ENCODE results near the gene ZNF654. TPM values are rescaled to one million over a fixed set of nuclear protein-coding genes. Genes with fewer than 3 reads are reported as not detected.
"Not testable (repeated sequence)": the region's sequence is repeated elsewhere in the genome, so short reads cannot be mapped to it uniquely, and the experiment has no call there.

The ZNF654 gene
- polyA plus RNA-seq, 3 donors from 2014 or later: 7.0 to 13.6 (median 7.5) TPM

GRCh38 chr3:88166419-88166971 lies 107.4 kb downstream of the ZNF654 start:
- H3K27ac Mint-ChIP-seq: no peak overlapping the region

GRCh38 chr3:88167173-88167572 lies 108.1 kb downstream of the ZNF654 start:
- Mint-ChIP-seq H3K4me1 (peaks cover 0 to 33% of the 10 kb centered on the region in 2 donors), H3K36me3 (peaks cover 2 to 18% (median 11%) of the 10 kb centered on the region in 3 donors), H3K27me3 (ENCODE audit: low read depth in 3 of 3) (no peaks in the 10 kb centered on the region), H3K9me3 (no peaks in the 10 kb centered on the region), H3K27ac (no peak overlapping the region), H3K4me3 (no peak overlapping the region)
- no peak for DNase-seq

More at GRCh38 chr3:88166419-88166971, 107.4 kb downstream of the ZNF654 start:
- Mint-ChIP-seq H3K9me3 (no peaks in the 10 kb centered on the region), H3K27me3 (ENCODE audit: low read depth in 3 of 3) (no peaks in the 10 kb centered on the region), H3K4me3 (no peak overlapping the region), H3K36me3 (peaks cover 3 to 18% (median 16%) of the 10 kb centered on the region in 3 donors), H3K4me1 (peaks cover 0 to 37% of the 10 kb centered on the region in 2 donors)
- DNase-seq: no peak

GRCh38 chr3:88167704-88168103 lies 108.6 kb downstream of the ZNF654 start:
- Mint-ChIP-seq H3K4me1 (peaks cover 0 to 28% of the 10 kb centered on the region in 2 donors), H3K4me3 (no peak overlapping the region), H3K27ac (no peak overlapping the region), H3K27me3 (ENCODE audit: low read depth in 3 of 3) (no peaks in the 10 kb centered on the region), H3K9me3 (no peaks in the 10 kb centered on the region), H3K36me3 (peaks cover 0 to 22% (median 8%) of the 10 kb centered on the region in 3 donors)
- no peak for DNase-seq

DNA sequence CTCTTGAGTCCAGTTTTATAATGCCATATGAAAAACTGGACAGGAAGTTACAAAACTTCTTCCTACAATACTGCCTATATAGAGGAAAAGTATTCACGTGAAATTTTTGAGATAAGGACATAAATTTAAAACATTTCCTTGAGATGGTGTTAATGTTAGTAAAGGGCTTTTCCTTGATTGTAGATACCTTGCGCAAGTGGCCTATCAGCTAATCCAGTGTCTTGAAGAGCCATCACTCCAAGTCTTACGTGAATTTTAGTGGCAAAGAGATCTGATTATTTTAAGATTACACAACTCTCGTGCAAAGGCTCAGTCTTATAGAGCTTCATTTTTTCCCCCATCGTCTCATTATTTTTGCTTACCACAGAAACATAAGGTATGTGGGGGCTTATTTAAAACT lies 109.1 kb downstream of the ZNF654 start:
- Mint-ChIP-seq H3K27ac (no peak overlapping the region), H3K27me3 (ENCODE audit: low read depth in 3 of 3) (no peaks in the 10 kb centered on the region), H3K36me3 (peaks cover 0 to 27% (median 5%) of the 10 kb centered on the region in 3 donors), H3K4me3 (no peak overlapping the region), H3K4me1 (peaks cover 0 to 24% of the 10 kb centered on the region in 2 donors), H3K9me3 (no peaks in the 10 kb centered on the region)
- DNase-seq: no peak

GRCh38 chr3:88180398-88180999 lies 121.4 kb downstream of the ZNF654 start:
- H3K4me3 Mint-ChIP-seq: no peak overlapping the region
- H3K4me1 Mint-ChIP-seq: peaks cover 2 to 6% of the 10 kb centered on the region in 2 donors
- H3K36me3 Mint-ChIP-seq: peaks cover 0 to 6% (median 2%) of the 10 kb centered on the region in 3 donors
- peaks cover 0 to 6% (median 0%) of the 10 kb centered on the region in 3 donors for H3K27me3 Mint-ChIP-seq (ENCODE audit: low read depth in 3 of 3)
- peak; percentile 15 to 36 (median 23) for DNase-seq
- no peak overlapping the region for H3K27ac Mint-ChIP-seq
- peaks cover 0 to 7% (median 3%) of the 10 kb centered on the region in 6 donors for H3K9me3 Mint-ChIP-seq

DNA sequence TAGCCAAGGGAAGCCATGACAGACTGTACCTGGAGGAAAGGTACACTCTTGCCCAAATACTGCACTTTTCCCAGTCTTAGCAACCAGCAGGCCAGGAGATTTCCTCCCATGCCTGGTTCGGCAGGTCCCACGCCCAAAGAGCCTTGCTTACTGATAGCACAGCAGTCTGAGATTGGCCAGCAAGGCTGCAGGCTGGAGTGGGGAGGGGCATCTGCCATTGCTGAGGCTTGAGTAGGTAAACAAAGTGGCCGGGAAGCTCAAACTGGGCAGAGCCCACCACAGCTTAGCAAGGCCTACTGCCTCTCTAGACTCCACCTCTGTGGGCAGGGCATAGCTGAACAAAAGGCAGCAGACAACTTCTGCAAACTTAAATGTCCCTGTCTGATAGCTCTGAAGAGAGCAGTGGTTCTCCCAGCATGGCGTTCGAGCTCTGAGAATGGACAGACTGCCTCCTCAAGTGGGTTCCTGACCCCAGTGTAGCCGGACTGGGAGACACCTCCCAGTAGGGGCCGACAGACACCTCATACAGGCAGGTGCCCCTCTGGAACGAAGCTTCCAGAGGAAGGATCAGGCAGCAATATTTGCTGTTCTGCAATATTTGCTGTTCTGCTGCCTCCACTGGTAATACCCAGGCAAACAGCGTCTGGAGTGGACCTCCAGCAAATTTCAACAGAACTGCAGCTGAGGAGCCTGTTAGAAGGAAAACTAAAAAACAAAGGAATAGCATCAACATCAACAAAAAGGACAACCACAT lies 123.3 kb downstream of the ZNF654 start:
- not testable (repeated sequence) for H3K4me1 Mint-ChIP-seq; H3K36me3 Mint-ChIP-seq; H3K4me3 Mint-ChIP-seq; H3K9me3 Mint-ChIP-seq; DNase-seq; H3K27me3 Mint-ChIP-seq (ENCODE audit: low read depth in 3 of 3); H3K27ac Mint-ChIP-seq

GRCh38 chr3:88188436-88188835 lies 129.4 kb downstream of the ZNF654 start:
- Mint-ChIP-seq H3K4me1 (no peaks in the 10 kb centered on the region), H3K36me3 (no peaks in the 10 kb centered on the region), H3K27me3 (ENCODE audit: low read depth in 3 of 3) (peaks cover 3 to 10% (median 9%) of the 10 kb centered on the region in 3 donors), H3K9me3 (peaks cover 0 to 8% (median 5%) of the 10 kb centered on the region in 6 donors), H3K4me3 (no peak overlapping the region), H3K27ac (no peak overlapping the region)
- no peak for DNase-seq

DNA sequence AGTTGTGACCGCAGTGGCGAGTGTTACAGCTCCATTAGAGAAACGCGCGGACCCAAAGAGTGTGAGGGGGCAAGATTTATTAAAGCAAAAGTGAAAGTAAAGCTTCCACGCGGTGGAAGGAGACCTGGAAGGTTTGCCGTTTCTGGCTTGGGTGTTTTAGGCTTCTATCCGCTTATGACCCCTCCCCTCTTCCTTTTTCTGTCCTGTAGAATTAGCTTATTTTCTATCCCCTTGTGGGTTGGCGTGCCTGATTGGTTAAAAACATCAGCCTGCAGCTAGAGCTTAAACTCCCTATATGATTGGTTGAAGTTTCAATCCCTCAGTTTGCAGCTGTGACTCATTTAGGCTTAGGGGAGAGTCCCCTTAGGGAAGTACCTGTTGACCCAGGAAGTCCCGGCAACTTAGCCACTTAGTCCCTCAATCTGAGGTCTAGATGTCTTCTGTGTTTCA lies 130.3 kb downstream of the ZNF654 start:
- no peak for DNase-seq
- Mint-ChIP-seq H3K4me1 (no peaks in the 10 kb centered on the region), H3K36me3 (no peaks in the 10 kb centered on the region), H3K9me3 (peaks cover 0 to 8% (median 5%) of the 10 kb centered on the region in 6 donors), H3K27me3 (ENCODE audit: low read depth in 3 of 3) (peaks cover 3 to 9% (median 9%) of the 10 kb centered on the region in 3 donors), H3K4me3 (peak overlapping the region in 1 of 5 donors; percentile 33), H3K27ac (no peak overlapping the region)

GRCh38 chr3:88191872-88192409 lies 132.9 kb downstream of the ZNF654 start:
- no peak overlapping the region for H3K4me3 Mint-ChIP-seq
- H3K4me1 Mint-ChIP-seq: no peaks in the 10 kb centered on the region
- peaks cover 0 to 4% (median 0%) of the 10 kb centered on the region in 6 donors for H3K9me3 Mint-ChIP-seq
- H3K27me3 Mint-ChIP-seq (ENCODE audit: low read depth in 3 of 3): peaks cover under 1 to 6% (median 4%) of the 10 kb centered on the region in 3 donors
- no peaks in the 10 kb centered on the region for H3K36me3 Mint-ChIP-seq
- H3K27ac Mint-ChIP-seq: no peak overlapping the region
- no peak for DNase-seq

GRCh38 chr3:88192631-88193030 lies 133.6 kb downstream of the ZNF654 start:
- DNase-seq: no peak
- no peak overlapping the region for H3K27ac Mint-ChIP-seq
- H3K4me1 Mint-ChIP-seq: no peaks in the 10 kb centered on the region
- no peak overlapping the region for H3K4me3 Mint-ChIP-seq
- H3K27me3 Mint-ChIP-seq (ENCODE audit: low read depth in 3 of 3): peaks cover 2 to 3% (median 2%) of the 10 kb centered on the region in 3 donors
- H3K36me3 Mint-ChIP-seq: no peaks in the 10 kb centered on the region
- peaks cover 0 to 4% (median 0%) of the 10 kb centered on the region in 6 donors for H3K9me3 Mint-ChIP-seq

Other genes starting within 250 kb of the ZNF654 start
- gene CGGBP1, start 250 bp upstream of the ZNF654 start, polyA plus RNA-seq: 100 to 1,000 TPM in 1 of 3 donors, 10 to 100 TPM in 2; 77.5 to 105 (median 81.8) TPM
- 10 to 100 TPM; 29.6 to 36.8 (median 30.2) TPM for gene C3orf38, start 90.7 kb downstream of the ZNF654 start, polyA plus RNA-seq